ENCODE measurements around the gene AEBP1. TPM values are rescaled to one million over a fixed set of nuclear protein-coding genes. Genes with fewer than 3 reads are reported as not detected.

AEBP1 gene
- total RNA-seq (2022; extraction: Qiagen RNA extraction) = 0.02 TPM in 1 of 5 replicates, not detected in the others

DNA sequence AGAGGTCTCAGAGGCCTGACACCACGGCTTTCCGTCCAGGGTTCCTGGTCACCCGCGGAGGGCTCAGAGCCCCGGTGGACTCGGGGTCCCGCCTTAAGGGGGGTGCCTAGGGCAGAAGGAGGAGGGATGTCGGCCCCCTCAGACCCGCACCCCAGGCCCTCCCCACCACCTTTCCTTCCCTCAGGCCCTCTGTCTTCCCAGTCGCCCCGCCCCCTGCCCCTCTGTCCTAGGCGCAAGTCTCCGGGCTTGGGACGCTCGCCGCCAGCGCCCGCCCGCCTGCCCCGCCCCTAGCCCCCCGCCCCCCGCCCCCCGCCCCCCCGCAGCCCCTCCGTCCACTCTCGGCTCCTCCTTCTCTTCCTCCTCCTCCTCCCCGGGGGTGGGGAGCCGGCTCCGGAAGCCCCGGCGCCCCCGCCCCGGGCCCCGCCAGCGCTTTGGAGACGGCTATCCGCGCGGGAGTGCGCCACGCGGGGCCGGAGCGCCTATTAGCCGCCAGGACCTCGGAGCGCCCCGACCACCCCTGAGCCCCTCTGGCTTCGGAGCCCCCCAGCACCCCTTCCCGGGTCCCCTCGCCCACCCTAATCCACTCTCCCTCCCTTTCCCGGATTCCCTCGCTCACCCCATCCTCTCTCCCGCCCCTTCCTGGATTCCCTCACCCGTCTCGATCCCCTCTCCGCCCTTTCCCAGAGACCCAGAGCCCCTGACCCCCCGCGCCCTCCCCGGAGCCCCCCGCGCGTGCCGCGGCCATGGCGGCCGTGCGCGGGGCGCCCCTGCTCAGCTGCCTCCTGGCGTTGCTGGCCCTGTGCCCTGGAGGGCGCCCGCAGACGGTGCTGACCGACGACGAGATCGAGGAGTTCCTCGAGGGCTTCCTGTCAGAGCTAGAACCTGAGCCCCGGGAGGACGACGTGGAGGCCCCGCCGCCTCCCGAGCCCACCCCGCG lies at the start of gene AEBP1:
TSS of gene AEBP1 (plus strand) at position 423 of the 937 bp plus-strand sequence. CDS start at position 744, 321 bp downstream.

DNA sequence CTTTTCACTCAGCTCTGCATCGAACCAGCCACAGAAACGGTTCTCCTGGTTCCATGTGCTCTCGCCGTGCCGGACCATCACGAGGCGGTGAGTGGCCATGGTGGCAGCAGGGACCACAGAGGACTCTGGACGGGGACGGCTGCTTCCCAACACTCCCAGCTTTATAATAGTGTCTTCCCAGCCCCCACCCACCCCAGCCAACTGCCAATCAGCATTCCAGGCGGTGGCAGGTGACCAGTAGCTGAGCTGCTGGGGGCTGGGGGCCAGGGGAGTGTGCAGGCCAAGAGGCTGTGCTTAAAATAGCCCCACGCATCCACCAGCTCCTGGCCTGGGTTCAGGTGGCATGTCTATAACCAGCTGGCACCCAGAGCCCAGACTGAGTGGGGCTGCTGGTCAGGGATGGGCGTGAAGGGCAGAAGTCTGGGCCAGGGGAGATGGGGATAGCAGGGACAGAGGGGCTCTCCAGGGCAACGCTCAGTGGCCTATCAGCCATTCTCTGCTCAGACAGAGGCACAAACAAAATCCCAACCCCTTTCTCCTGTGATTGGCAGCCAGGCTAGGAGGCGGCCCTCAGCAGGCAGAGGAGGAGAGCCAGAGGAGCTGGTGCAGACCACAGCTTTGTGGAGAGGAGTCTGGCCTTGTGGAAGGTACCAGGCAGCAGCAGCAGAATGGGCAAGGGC lies 38.6 kb upstream of the AEBP1 start, which contains the start of gene PGAM2:
TSS of gene PGAM2 (minus strand) at position 137 of the 680 bp plus-strand sequence. CDS start at position 99, 38 bp downstream.

DNA sequence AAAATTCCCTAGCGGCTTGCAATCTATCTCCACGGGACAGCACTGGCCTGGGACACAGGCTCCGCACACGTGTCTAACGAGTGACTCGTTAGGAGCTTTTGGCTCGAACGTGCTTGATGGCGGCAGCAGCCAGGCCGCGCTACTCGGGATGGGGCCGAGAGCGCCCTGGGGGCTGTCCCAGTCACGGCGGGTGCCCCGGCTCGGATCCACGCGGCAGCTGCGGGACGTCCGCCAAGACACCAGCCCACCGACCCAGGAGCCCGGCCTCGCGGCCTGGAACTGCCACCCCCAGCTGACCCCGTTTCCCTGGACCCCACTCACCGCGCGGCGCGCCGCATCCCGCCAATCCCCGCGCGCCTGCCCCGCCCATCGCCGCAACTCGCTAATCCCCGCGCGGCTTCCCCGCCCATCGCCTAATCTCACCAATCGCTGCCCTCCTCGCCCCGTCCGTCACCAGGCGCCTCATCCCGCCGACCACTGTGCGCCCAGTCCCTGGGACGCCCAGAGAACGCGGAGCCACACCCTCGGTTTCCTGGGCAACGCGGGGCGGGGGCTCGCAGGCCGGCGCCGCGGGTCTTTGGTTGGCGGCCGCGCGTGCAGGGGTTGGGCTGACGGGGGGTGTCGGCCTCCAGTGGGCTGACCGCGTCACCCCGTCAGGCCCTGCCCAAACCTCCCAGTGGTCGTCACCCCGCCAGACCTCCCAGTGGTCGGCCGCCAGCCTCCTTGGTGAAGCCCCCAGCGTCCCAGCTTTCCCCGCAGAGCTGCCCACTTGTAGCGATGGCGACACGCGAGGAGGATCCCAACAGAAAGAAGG lies 19.3 kb downstream of the AEBP1 start, which contains the start of gene POLD2:
TSS of gene POLD2 (minus strand) at position 359 of the 814 bp plus-strand sequence. CDS start 1,495 bp downstream, outside the sequence.

DNA sequence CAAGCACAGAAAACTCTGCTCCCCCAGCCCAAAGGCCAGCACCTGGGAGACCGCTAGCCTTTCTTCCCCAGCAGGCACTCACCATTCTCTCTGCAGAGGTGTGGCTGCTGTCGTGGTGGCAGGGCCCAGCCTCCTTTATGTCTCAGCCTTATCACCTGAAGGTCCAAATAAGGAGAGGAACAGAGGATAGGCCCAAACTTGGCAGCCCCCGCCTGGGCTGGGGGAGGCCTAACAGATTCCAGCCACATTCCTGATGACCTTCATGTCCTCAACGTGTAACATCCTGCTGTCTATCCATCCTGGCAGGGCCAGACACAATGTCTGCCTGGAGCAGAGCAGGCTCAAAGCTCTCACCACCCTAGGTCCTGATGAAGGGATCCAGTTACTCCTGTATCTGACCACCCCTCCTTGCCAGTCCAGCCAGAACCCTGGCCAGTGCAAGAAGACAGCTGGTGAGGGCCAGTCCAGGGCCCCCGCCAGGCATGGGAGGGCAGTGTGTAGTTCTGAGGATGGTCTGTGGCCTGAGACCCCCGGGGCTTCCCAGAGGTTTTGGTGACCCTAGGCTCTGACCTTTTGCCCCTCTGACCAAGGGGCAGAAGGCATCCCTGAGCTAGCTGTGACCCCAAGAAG lies 37.2 kb downstream of the AEBP1 start, which contains the start of gene MYL7:
TSS of gene MYL7 (minus strand) at position 112 of the 630 bp plus-strand sequence. CDS start at position 85, 27 bp downstream.

Other genes with a start within 250 kb of the AEBP1 start
- 239 to 271 TPM (median 265 TPM) in 5 replicates for gene MRPS24, start 234.8 kb upstream of the AEBP1 start, total RNA-seq (2022; extraction: Qiagen RNA extraction)
- 25.5 to 29.3 TPM (median 28.3 TPM) in 5 replicates for gene URGCP, start 197.7 kb upstream of the AEBP1 start, total RNA-seq (2022; extraction: Qiagen RNA extraction)
- gene UBE2D4, start 177.9 kb upstream of the AEBP1 start, total RNA-seq (2022; extraction: Qiagen RNA extraction) = 7.1 to 11.7 TPM (median 10.1 TPM) in 5 replicates
- gene SPDYE1, start 106.4 kb upstream of the AEBP1 start, total RNA-seq (2022; extraction: Qiagen RNA extraction) = not detected in 5 replicates
- gene DBNL, start 59.6 kb upstream of the AEBP1 start, total RNA-seq (2022; extraction: Qiagen RNA extraction) = 56.5 to 77.6 TPM (median 70.8 TPM) in 5 replicates
- gene PGAM2, start 38.8 kb upstream of the AEBP1 start, total RNA-seq (2022; extraction: Qiagen RNA extraction) = not detected in 5 replicates
- gene POLM, start 21.8 kb upstream of the AEBP1 start, total RNA-seq (2022; extraction: Qiagen RNA extraction) = 4.1 to 8.5 TPM (median 7.2 TPM) in 5 replicates
- gene POLD2, start 19.2 kb downstream of the AEBP1 start, total RNA-seq (2022; extraction: Qiagen RNA extraction) = 144 to 174 TPM (median 172 TPM) in 5 replicates
- not detected in 5 replicates for gene MYL7, start 37.0 kb downstream of the AEBP1 start, total RNA-seq (2022; extraction: Qiagen RNA extraction)
- gene GCK, start 85.1 kb downstream of the AEBP1 start, total RNA-seq (2022; extraction: Qiagen RNA extraction) = not detected in 5 replicates
- 117 to 126 TPM (median 120 TPM) in 5 replicates for gene YKT6, start 96.6 kb downstream of the AEBP1 start, total RNA-seq (2022; extraction: Qiagen RNA extraction)
- 0.12 to 0.27 TPM (median 0.17 TPM) in 5 replicates for gene CAMK2B, start 221.2 kb downstream of the AEBP1 start, total RNA-seq (2022; extraction: Qiagen RNA extraction)